Esophagus muscularis mucosa (tissue), 4 donors: ENCODE measurements around the gene SEMA5A. TPM values are rescaled to one million over a fixed set of nuclear protein-coding genes. Genes with fewer than 3 reads are reported as not detected.

ENCODE experiments used
- DNase-seq: peaks from one replicate; pipeline ENCODE4 v3.0.0-alpha.2; 2017; ENCODE audit errors: extremely low spot score
- H3K27ac ChIP-seq, 4 donors: fragments of 200-600 bp; sonication (generic); replicated peaks in 1 of 4; 1 replicate in 3 of 4; 2 replicates in 1 of 4; pipeline ENCODE4 v1.5.1; 2016 to 2019; ENCODE audit warnings: mild to moderate bottlenecking in 1 of 4
- H3K27me3 ChIP-seq, 4 donors: fragments of 200-600 bp; sonication (generic); one replicate each; pipeline versions ENCODE4 v1.5.1 to v1.6.0; 2016 to 2019
- H3K36me3 ChIP-seq, 4 donors: fragments of 200-600 bp; sonication (generic); one replicate each; pipeline ENCODE4 v1.5.1; 2016 to 2019
- H3K4me1 ChIP-seq, 4 donors: fragments of 200-600 bp; sonication (generic); one replicate each; pipeline ENCODE4 v1.5.1; 2016 to 2019
- H3K4me3 ChIP-seq, 4 donors: fragments of 200-600 bp; sonication (generic); 1 replicate in 2 of 4; 2 replicates in 2 of 4; pipeline ENCODE4 v1.5.1; 2016 to 2019; ENCODE audit warnings: mild to moderate bottlenecking in 4 of 4, moderate library complexity in 1 of 4
- H3K9me3 ChIP-seq, 4 donors: fragments of 200-600 bp; sonication (generic); 1 replicate in 3 of 4; 2 replicates in 1 of 4; pipeline ENCODE4 v1.5.1; 2016 to 2019
- CTCF ChIP-seq, 3 experiments: fragments of 200-600 bp in 2 of 3; fragments of 450-650 bp in 1 of 3; sonication (generic) in 2 of 3; IDR thresholded peaks; one replicate each; pipeline ENCODE4 v1.5.1; 2017 to 2019; ENCODE audit warnings: antibody characterized with exemption in 3 of 3, mild to moderate bottlenecking in 2 of 3, moderate library complexity in 1 of 3
- EP300 ChIP-seq: sonication (generic); formaldehyde crosslinking; IDR thresholded peaks from one replicate; pipeline ENCODE4 v1.6.1; 2017; ENCODE audit warnings: antibody characterized with exemption
- POLR2A ChIP-seq: fragments of 450-650 bp; IDR thresholded peaks from one replicate; pipeline ENCODE4 v1.6.1; 2017; ENCODE audit warnings: antibody characterized with exemption, moderate library complexity, mild to moderate bottlenecking, low read depth
- POLR2AphosphoS5 ChIP-seq, 2 donors: sonication (generic); formaldehyde crosslinking; IDR thresholded peaks; one replicate each; pipeline ENCODE4 v1.6.1; 2017; ENCODE audit warnings: antibody characterized with exemption in 2 of 2
- WGBS: methylation state at CpG from one replicate; pipeline ENCODE4 v1.1.5; 2018; 5-methylcytosine and 5-hydroxymethylcytosine counted together
- intact Hi-C: fragments of 100-400 bp; cut with DNase I; formaldehyde crosslinking; loops from one replicate; pipeline ENCODE4 v1.15.1; 2023
- total RNA-seq, 4 donors: library from RNA; depleted of rRNA; stranded (reverse); fragments of >200 nt; gene quantifications; one replicate each; pipeline versions ENCODE4 v1.1.0 to v1.2.1, GENCODE V29; 2016

Gene SEMA5A
- total RNA-seq, 4 donors from 2014 or later = 2.1 to 5.6 (median 3.5) TPM

DNA sequence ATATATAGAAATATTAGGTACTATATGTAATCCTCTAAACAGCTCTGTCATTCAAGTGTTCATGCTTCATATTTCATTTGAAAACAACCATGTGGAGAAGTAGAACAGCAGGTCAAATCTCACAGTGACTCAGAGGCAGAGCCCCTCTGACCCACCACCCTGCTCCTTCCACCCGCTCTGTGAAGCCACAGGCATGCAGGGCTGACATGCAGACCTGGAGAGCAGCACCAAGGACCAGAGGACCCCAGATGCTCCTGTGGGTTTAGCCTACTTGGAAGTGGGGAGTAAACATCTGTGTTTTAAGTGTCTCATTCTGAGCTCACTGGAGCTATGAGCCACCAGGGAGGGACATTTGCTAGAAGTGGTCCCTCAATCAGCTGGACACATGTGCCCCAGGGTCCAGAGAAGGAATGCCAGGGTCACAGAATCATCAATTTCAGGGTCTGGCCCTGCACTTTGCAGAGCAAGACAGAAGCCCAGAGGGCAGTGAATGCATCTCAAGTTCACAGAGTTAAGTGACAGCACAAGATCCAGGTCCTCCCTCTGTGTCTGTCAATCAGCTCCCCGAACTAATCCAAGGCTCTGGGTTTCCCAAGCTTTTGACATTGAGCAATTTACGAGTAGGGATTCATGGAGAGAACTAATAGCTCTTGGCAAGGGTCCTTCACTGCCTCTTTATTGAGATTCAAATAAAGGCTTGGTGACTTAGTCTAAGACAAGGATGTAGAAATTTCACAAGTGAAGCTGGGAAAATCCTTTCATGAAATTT lies 441.1 kb downstream of the SEMA5A start:
- 82% methylated on average over 3 of the region's 3 CpGs for WGBS

DNA sequence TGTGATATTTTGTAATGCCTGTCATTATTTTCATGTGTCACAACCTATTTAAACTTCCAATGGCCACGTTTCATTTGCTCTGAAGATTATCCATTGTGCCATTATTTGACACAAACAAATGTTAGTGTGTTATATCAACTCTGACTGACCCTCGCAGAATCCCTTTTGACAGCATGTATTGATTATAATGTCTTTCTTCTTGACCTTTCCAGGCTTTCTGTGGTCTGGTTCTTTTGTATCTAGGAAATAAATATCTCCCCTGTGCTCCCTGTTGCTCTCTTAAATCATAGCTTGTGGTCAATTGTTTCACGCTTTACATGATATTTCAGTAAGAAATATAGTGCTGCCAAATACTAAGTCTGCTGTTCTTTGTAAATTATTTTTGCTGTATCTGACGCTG lies 442.6 kb downstream of the SEMA5A start:
- Histone ChIP-seq H3K4me3 (no peak overlapping the region), H3K27me3 (no peaks in the 10 kb centered on the region), H3K27ac (no peak overlapping the region), H3K9me3 (no peaks in the 10 kb centered on the region), H3K4me1 (no peaks in the 10 kb centered on the region), H3K36me3 (peaks cover 0 to 16% (median 0%) of the 10 kb centered on the region in 4 donors)
- no peak for DNase-seq
- WGBS = 58% methylated on average over 4 of the region's 4 CpGs
- TF ChIP-seq POLR2A (no peak), CTCF (IDR thresholded peaks at IDR 0.05) (no peak), EP300 (no peak), POLR2AphosphoS5 (IDR thresholded peaks at IDR 0.05) (no peak)
- intact Hi-C loops = no loop called here

More for the DNA sequence above, 441.1 kb downstream of the SEMA5A start:
- H3K9me3 ChIP-seq = no peaks in the 10 kb centered on the region
- no peak for TF ChIP-seq EP300
- TF ChIP-seq POLR2A = no peak
- no peak overlapping the region for H3K4me3 ChIP-seq
- H3K27ac ChIP-seq = no peak overlapping the region
- intact Hi-C loops = no loop called here
- H3K4me1 ChIP-seq = no peaks in the 10 kb centered on the region
- H3K36me3 ChIP-seq = peaks cover 0 to 16% (median 0%) of the 10 kb centered on the region in 4 donors
- H3K27me3 ChIP-seq = no peaks in the 10 kb centered on the region
- no peak for DNase-seq

GRCh38 chr5:9099689-9100088 lies 446.2 kb downstream of the SEMA5A start:
- H3K4me1 ChIP-seq = no peaks in the 10 kb centered on the region
- TF ChIP-seq POLR2A (no peak), EP300 (no peak), POLR2AphosphoS5 (IDR thresholded peaks at IDR 0.05) (no peak), CTCF (IDR thresholded peaks at IDR 0.05) (no peak)
- no peak for DNase-seq
- H3K27ac ChIP-seq = no peak overlapping the region
- H3K36me3 ChIP-seq = no peaks in the 10 kb centered on the region
- no peaks in the 10 kb centered on the region for H3K9me3 ChIP-seq
- intact Hi-C loops = no loop called here
- no peak overlapping the region for H3K4me3 ChIP-seq
- H3K27me3 ChIP-seq = no peaks in the 10 kb centered on the region
- 63% methylated on average over 2 of the region's 2 CpGs for WGBS

GRCh38 chr5:9098990-9099389 lies 446.9 kb downstream of the SEMA5A start:
- intact Hi-C loops = no loop called here
- Histone ChIP-seq H3K4me3 (no peak overlapping the region), H3K27me3 (no peaks in the 10 kb centered on the region), H3K36me3 (no peaks in the 10 kb centered on the region), H3K4me1 (no peaks in the 10 kb centered on the region), H3K9me3 (no peaks in the 10 kb centered on the region), H3K27ac (no peak overlapping the region)
- no peak for DNase-seq
- WGBS = 91% methylated on average over 1 of the region's 1 CpG
- TF ChIP-seq POLR2A = no peak
- TF ChIP-seq POLR2AphosphoS5 (IDR thresholded peaks at IDR 0.05) = no peak
- no peak for TF ChIP-seq CTCF (IDR thresholded peaks at IDR 0.05)
- no peak for TF ChIP-seq EP300

DNA sequence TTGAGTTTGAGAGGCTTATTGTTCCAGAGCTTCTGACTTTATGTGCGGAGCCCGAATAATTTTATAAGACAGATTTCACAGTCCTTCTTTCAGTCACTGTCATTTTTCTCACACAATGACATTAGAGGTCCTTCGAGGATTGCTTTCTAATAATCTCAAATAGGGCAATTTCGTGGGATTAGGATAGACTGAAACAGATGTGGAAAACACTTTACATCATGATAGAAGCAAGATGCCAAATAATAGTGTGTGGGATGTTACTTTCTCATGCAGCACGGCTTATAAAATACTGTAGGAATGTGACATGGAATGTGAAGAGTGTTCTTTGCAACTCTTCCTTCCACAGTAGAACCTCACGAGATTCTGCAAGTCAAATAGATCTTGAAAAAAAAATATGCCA lies 451.3 kb downstream of the SEMA5A start:
- WGBS = 61% methylated on average over 6 of the region's 6 CpGs
- Histone ChIP-seq H3K27me3 (no peaks in the 10 kb centered on the region), H3K27ac (no peak overlapping the region), H3K4me3 (no peak overlapping the region), H3K9me3 (no peaks in the 10 kb centered on the region), H3K36me3 (no peaks in the 10 kb centered on the region), H3K4me1 (no peaks in the 10 kb centered on the region)
- intact Hi-C loops = no loop called here
- no peak for TF ChIP-seq POLR2AphosphoS5 (IDR thresholded peaks at IDR 0.05)
- no peak for TF ChIP-seq EP300
- TF ChIP-seq POLR2A = no peak
- no peak for TF ChIP-seq CTCF (IDR thresholded peaks at IDR 0.05)
- no peak for DNase-seq
